SK-N-SH treated with all-trans-retinoic acid at 6 μM for 48 hours (cell line): Measurements from ENCODE around the gene FOXL2NB.

Source experiments
- ATAC-seq: fragments of 200-7000 bp; cut with Tn5 transposase; 3 replicates; pipeline ENCODE4 v1.9.1; 2020; ENCODE audit warnings: mild to moderate bottlenecking, moderate library complexity
- ARNTL ChIP-seq: fragments of 450-650 bp; formaldehyde crosslinking; IDR thresholded peaks from 2 replicates; pipeline ENCODE4 v1.5.0; 2020; ENCODE audit warnings: low read depth, mild to moderate bottlenecking, moderate library complexity, borderline replicate concordance
- CREB5 ChIP-seq: fragments of 250-450 bp; sonication (Bioruptor Pico); IDR thresholded peaks from 2 replicates; pipeline ENCODE4 v1.5.1; 2020; ENCODE audit warnings: low read depth, mild to moderate bottlenecking, moderate library complexity
- CSDC2 ChIP-seq: fragments of 250-450 bp; sonication (Bioruptor Pico); IDR thresholded peaks from 2 replicates; pipeline ENCODE4 v1.5.0; 2020; ENCODE audit warnings: mild to moderate bottlenecking, moderate library complexity
- ESRRG ChIP-seq: fragments of 250-450 bp; sonication (Bioruptor Pico); IDR thresholded peaks from 2 replicates; pipeline ENCODE4 v1.6.1; 2021; ENCODE audit warnings: mild to moderate bottlenecking
- ISL1 ChIP-seq: fragments of 250-450 bp; sonication (Bioruptor Pico); IDR thresholded peaks from 2 replicates; pipeline ENCODE4 v2.1.2; 2022; ENCODE audit warnings: mild to moderate bottlenecking, moderate library complexity
- OSR1 ChIP-seq: fragments of 250-450 bp; sonication (Bioruptor Pico); IDR thresholded peaks from 2 replicates; pipeline ENCODE4 v1.8.0; 2022; ENCODE audit warnings: moderate library complexity, mild to moderate bottlenecking, inconsistent platforms
- PATZ1 ChIP-seq: fragments of 250-450 bp; sonication (Bioruptor Pico); IDR thresholded peaks from 2 replicates; pipeline ENCODE4 v1.8.0; 2020; ENCODE audit warnings: mild to moderate bottlenecking, moderate library complexity, borderline replicate concordance
- POU6F1 ChIP-seq: fragments of 250-450 bp; sonication (Bioruptor Pico); IDR thresholded peaks from 2 replicates; pipeline ENCODE4 v1.8.0; 2021; ENCODE audit warnings: low read depth, mild to moderate bottlenecking, moderate library complexity, borderline replicate concordance
- PPARA ChIP-seq: fragments of 250-450 bp; sonication (Bioruptor Pico); IDR thresholded peaks from 2 replicates; pipeline ENCODE4 v1.5.0; 2020; ENCODE audit warnings: mild to moderate bottlenecking, borderline replicate concordance
- RARB ChIP-seq: fragments of 250-450 bp; sonication (Bioruptor Pico); IDR thresholded peaks from 2 replicates; pipeline ENCODE4 v1.8.0; 2021; ENCODE audit warnings: mild to moderate bottlenecking, moderate library complexity
- SNAI2 ChIP-seq: fragments of 250-450 bp; sonication (Bioruptor Pico); IDR thresholded peaks from 2 replicates; pipeline ENCODE4 v1.5.0; 2020; ENCODE audit warnings: mild to moderate bottlenecking, moderate library complexity
- TCF4 ChIP-seq: fragments of 250-450 bp; sonication (Bioruptor Pico); IDR thresholded peaks from 2 replicates; pipeline ENCODE4 v1.8.0; 2021; ENCODE audit warnings: mild to moderate bottlenecking, moderate library complexity, borderline replicate concordance
- TOX ChIP-seq: fragments of 250-450 bp; sonication (Bioruptor Pico); IDR thresholded peaks from 2 replicates; pipeline ENCODE4 v1.8.0; 2021; ENCODE audit warnings: mild to moderate bottlenecking, moderate library complexity, borderline replicate concordance
- TSHZ2 ChIP-seq: fragments of 250-450 bp; sonication (Bioruptor Pico); IDR thresholded peaks from 2 replicates; pipeline ENCODE4 v1.5.0; 2020; ENCODE audit warnings: mild to moderate bottlenecking, moderate library complexity
- ZC3H10 ChIP-seq: fragments of 250-450 bp; sonication (Bioruptor Pico); IDR thresholded peaks from 2 replicates; pipeline ENCODE4 v1.5.1; 2021; ENCODE audit warnings: mild to moderate bottlenecking, moderate library complexity
- ZFP3 ChIP-seq: fragments of 250-450 bp; sonication (Bioruptor Pico); IDR thresholded peaks from 2 replicates; pipeline ENCODE4 v1.5.0; 2020; ENCODE audit warnings: mild to moderate bottlenecking, moderate library complexity
- ZFP30 ChIP-seq: fragments of 450-650 bp; formaldehyde crosslinking; IDR thresholded peaks from 2 replicates; pipeline ENCODE4 v1.5.0; 2022; ENCODE audit warnings: mild to moderate bottlenecking, moderate library complexity
- ZNF565 ChIP-seq: fragments of 450-650 bp; formaldehyde crosslinking; conservative IDR thresholded peaks from 2 replicates; pipeline ENCODE4 v1.5.0; 2020; ENCODE audit warnings: low read depth, mild to moderate bottlenecking, moderate library complexity
- ZNF70 ChIP-seq: fragments of 450-650 bp; formaldehyde crosslinking; IDR thresholded peaks from 2 replicates; pipeline ENCODE4 v1.5.0; 2020; ENCODE audit warnings: mild to moderate bottlenecking, moderate library complexity

FOXL2NB gene

GRCh38 chr3:138937690-138938055, 9.3 kb upstream of the FOXL2NB start (continued):
- TF ChIP-seq POU6F1 (no peak), ISL1 (no peak), ZC3H10 (CRISPR knock-in tag) (no peak), PPARA (CRISPR knock-in tag) (no peak), TOX (CRISPR knock-in tag) (no peak), RARB (CRISPR knock-in tag) (no peak), ARNTL (CRISPR knock-in tag) (no peak)

GRCh38 chr3:138938056-138938876, 8.8 kb upstream of the FOXL2NB start:
- TF ChIP-seq TCF4 (CRISPR knock-in tag) (no peak), ESRRG (CRISPR knock-in tag) (no peak), ISL1 (no peak), PPARA (CRISPR knock-in tag) (no peak), PATZ1 (CRISPR knock-in tag) (no peak)

GRCh38 chr3:138938877-138939560, 8.0 kb upstream of the FOXL2NB start:
- no peak for ATAC-seq
- no peak for TF ChIP-seq POU6F1
- TF ChIP-seq TCF4 (CRISPR knock-in tag), result no peak
- no peak for TF ChIP-seq TOX (CRISPR knock-in tag)
- TF ChIP-seq RARB (CRISPR knock-in tag), result no peak
- TF ChIP-seq ZNF565 (CRISPR knock-in tag), result no peak
- no peak for TF ChIP-seq ZFP3 (CRISPR knock-in tag)
- no peak for TF ChIP-seq OSR1
- no peak for TF ChIP-seq SNAI2 (CRISPR knock-in tag)
- no peak for TF ChIP-seq ZFP30 (CRISPR knock-in tag)
- no peak for TF ChIP-seq ZC3H10 (CRISPR knock-in tag)
- TF ChIP-seq ESRRG (CRISPR knock-in tag), result no peak
- no peak for TF ChIP-seq TSHZ2 (CRISPR knock-in tag)
- TF ChIP-seq CREB5, result no peak
- no peak for TF ChIP-seq ZNF70 (CRISPR knock-in tag)
- TF ChIP-seq CSDC2 (CRISPR knock-in tag), result no peak

More at GRCh38 chr3:138938056-138938876, 8.8 kb upstream of the FOXL2NB start:
- peak; percentile 2; the same call in 1 of the 3 replicates for ATAC-seq
